Keratinocyte (primary cell): ENCODE measurements around the gene SORBS1.

Experiments used
- CTCF ChIP-seq, 3 experiments: IDR thresholded peaks in 1 of 3; conservative IDR thresholded peaks in 1 of 3; optimal IDR thresholded peaks in 1 of 3; 2 replicates in 2 of 3; 3 replicates in 1 of 3; pipeline versions ENCODE3 to v1.5.1; 2011; ENCODE audit warnings: low read length in 3 of 3, mild to moderate bottlenecking in 3 of 3, moderate library complexity in 2 of 3, control low read depth in 1 of 3, inconsistent platforms in 1 of 3; ENCODE audit not compliant: insufficient read depth in 2 of 3; ENCODE audit errors: extremely low read depth in 1 of 3
- EZH2 ChIP-seq: IDR thresholded peaks from one replicate; pipeline ENCODE4 v1.6.1; 2012; ENCODE audit warnings: inconsistent platforms, mild to moderate bottlenecking, low read length, moderate library complexity

DNA sequence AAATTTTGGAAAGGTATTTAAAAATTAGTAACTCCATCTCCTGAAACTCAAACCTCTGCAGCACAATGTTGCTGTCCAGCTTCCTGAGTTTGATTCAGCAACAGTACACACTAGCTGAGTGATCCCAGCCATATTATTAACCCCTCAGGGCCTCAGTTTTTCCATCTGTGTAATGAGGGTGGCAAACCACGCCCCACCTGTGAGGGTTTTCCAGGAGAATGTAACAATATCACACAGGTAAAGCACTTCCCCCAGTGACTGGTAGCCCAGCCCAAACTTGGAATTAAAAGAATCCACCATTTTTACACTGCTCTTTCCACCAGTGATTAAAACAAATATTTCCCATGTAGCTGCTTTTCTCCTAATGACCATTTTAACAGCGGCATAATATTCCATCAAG is 122.4 kb downstream of the SORBS1 start:
- TF ChIP-seq CTCF (optimal IDR thresholded peaks at IDR 0.05 in 1 of 3, IDR thresholded peaks at IDR 0.05 in 1 of 3, conservative IDR thresholded peaks at IDR 0.05 in 1 of 3; ENCODE audit: extremely low read depth in 1 of 3, insufficient read depth in 2 of 3, low read length in 3 of 3): no peak
- no peak for TF ChIP-seq EZH2
